NCI-H2171 treated with DMSO at 0.1 percent for 48 hours (cell line): ENCODE results near the gene HACD4.
"Not testable (repeated sequence)": the region's sequence is repeated elsewhere in the genome, so short reads cannot be mapped to it uniquely, and the experiment has no call there.

Experiments
- DNase-seq: peaks from one replicate; lab custom pipeline; 2025; lab: John Stamatoyannopoulos, UW

The HACD4 gene

GRCh38 chr9:20973246-20973947 lies 58.0 kb downstream of the HACD4 start:
- not testable (repeated sequence) for DNase-seq

DNA sequence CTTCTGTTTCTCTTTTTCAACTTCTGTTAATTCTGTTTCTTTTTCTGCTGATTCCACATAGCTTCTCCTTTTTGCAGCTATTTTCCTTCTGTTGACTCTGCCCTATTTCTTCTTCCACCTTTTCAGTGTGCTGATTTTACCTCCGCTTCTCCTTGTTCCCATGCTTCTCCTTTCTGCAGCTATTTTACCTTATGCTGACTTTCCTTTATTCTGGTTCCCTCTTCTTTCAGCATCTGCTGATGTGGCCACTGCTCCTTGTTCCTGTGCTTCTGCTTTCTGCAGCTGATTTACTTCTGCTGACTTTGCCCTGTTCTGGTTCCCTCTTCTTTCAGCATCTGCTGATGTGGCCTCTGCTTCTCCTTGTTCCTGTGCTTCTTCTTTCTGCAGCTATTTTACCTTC lies 58.8 kb downstream of the HACD4 start:
- no peak for DNase-seq

DNA sequence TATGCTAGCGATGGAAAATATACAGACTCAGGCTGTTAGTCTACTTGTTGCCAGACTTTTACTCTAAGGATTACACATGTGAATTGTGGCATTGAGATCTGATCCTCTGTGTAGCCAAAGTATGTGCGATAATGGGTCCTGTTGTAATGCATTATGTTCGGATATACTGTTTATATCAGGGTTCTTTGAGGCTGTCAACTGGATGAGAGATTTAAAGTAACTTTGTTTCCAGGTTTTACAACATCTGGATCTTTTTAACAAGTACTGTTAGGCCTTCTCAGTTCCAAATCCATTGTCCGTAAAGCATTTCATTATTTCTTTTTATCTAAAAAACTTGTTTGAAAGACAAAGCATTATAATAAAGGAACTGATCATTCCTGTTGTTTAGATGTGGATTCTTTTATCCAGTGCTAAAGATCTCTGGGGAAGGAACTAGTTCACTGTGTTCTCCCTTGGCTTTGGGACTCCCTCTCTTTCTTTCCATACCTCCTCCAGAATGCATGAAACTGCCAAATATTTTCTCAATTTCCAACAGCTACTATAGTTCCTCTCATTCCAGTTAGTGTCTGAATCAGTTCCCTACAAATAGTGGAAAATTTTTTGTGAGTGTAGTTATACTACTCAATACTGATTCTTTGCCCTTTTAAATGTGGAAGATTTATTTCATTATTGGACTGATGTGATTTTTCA lies 68.8 kb downstream of the HACD4 start:
- no peak for DNase-seq

GRCh38 chr9:20950707-20951106 lies 80.7 kb downstream of the HACD4 start:
- DNase-seq, result no peak
